Mammary epithelial cell (primary cell): Measurements from ENCODE around the gene DCHS2.

Experiments used
- EZH2 ChIP-seq: IDR thresholded peaks from 2 replicates; pipeline ENCODE4 v1.6.1; 2012; ENCODE audit warnings: low read length, inconsistent platforms, borderline replicate concordance
- TF ChIP-seq, protein P1 (sequence below), 2 donors: IDR thresholded peaks in 1 of 2; conservative IDR thresholded peaks in 1 of 2; 2 replicates each; pipeline ENCODE4 v1.5.1; 2011 to 2012; ENCODE audit warnings: inconsistent platforms in 2 of 2, low read length in 2 of 2, mild to moderate bottlenecking in 2 of 2, control low read depth in 1 of 2, low read depth in 1 of 2; ENCODE audit not compliant: insufficient read depth in 1 of 2; ENCODE audit errors: extremely low read depth in 1 of 2

DNA sequence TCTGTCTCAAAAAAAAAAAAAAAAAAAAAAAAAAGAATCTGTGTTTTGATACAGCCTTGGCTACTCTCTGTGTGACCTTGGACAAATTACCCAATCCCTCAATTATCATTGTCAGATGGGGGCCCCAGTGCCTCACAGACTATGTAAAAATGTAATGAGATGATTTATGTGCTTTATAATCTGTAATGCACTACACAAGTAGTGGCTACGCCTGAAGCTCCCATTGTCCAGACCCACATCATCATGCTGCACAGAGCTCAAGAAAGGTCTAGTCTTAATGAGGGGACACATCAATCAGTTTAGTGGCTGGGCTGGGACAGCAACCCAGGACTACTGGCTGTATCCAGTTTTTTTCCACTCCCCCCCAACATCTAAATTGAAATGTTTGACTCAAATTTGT lies 308.3 kb downstream of the DCHS2 start:
- TF ChIP-seq, protein P1, sequence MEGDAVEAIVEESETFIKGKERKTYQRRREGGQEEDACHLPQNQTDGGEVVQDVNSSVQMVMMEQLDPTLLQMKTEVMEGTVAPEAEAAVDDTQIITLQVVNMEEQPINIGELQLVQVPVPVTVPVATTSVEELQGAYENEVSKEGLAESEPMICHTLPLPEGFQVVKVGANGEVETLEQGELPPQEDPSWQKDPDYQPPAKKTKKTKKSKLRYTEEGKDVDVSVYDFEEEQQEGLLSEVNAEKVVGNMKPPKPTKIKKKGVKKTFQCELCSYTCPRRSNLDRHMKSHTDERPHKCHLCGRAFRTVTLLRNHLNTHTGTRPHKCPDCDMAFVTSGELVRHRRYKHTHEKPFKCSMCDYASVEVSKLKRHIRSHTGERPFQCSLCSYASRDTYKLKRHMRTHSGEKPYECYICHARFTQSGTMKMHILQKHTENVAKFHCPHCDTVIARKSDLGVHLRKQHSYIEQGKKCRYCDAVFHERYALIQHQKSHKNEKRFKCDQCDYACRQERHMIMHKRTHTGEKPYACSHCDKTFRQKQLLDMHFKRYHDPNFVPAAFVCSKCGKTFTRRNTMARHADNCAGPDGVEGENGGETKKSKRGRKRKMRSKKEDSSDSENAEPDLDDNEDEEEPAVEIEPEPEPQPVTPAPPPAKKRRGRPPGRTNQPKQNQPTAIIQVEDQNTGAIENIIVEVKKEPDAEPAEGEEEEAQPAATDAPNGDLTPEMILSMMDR (conservative IDR thresholded peaks at IDR 0.05 in 1 of 2, IDR thresholded peaks at IDR 0.05 in 1 of 2; ENCODE audit: extremely low read depth in 1 of 2, insufficient read depth in 1 of 2, low read depth in 1 of 2, low read length in 2 of 2) = no peak
- TF ChIP-seq EZH2 = no peak
